NCI-H345 (cell line): ENCODE data around the gene ZFYVE21.

Source experiments
- DNase-seq: peaks from one replicate; lab custom pipeline; 2025; lab: John Stamatoyannopoulos, UW

The ZFYVE21 gene

DNA sequence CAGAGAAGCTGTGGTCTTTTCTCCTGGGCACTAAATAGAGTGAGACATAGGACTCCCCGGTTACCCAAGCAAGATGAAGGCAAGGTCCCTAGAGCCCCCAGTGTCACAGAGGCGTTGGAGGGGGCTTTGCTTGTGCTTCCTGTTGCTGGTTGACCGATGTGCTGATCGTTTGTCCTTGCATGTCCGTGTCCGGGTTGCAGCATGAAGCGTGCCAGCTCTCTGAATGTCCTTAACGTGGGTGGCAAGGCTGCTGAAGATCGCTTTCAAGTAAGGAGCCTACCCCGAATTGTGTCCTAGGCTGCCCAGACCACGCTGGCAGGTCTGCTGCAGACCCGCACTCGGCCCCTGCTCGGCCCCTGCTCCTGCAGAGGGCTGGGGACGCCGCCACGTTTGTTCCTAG is 23.5 kb upstream of the ZFYVE21 start:
- no peak for DNase-seq

DNA sequence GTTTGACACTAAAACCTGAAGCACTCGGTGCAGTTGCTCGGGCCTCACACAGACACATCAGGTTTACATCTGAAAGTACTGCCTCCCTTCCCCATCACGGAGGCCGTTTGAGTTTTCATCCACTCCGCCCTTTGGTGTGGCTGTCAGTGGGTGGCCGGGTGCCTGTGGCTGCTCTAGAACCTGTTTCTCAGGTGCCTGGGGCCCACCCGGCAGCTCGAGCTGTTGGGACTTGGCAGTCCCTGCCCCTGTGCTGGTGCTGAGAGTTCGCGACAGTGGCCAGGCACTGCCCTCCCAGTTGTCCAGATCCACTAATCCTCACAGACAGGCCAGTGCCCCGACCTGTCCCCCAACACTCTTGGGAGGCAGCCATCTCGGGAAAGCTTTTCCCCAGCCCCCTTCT is 22.7 kb upstream of the ZFYVE21 start:
- no peak for DNase-seq

DNA sequence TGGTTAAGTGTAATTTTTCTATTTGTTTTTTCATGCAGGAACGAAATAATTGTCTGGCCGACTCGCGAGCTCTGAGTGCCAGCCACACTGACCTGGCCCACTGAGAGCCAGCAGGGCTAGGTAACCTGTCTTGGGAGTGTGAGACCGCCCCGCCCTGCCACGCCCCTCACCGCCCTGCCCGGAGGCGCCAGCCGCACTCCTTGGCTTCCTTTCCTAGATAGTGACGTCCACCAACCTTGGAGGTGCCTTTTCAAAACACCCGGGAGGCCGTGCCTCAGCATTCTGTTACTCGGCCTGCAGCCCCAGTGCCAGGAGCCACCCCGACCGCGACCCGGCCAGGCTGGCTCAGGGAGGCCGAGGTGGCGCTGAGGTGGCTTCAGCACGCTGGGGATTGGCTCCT is 22.1 kb upstream of the ZFYVE21 start:
- DNase-seq, result no peak

DNA sequence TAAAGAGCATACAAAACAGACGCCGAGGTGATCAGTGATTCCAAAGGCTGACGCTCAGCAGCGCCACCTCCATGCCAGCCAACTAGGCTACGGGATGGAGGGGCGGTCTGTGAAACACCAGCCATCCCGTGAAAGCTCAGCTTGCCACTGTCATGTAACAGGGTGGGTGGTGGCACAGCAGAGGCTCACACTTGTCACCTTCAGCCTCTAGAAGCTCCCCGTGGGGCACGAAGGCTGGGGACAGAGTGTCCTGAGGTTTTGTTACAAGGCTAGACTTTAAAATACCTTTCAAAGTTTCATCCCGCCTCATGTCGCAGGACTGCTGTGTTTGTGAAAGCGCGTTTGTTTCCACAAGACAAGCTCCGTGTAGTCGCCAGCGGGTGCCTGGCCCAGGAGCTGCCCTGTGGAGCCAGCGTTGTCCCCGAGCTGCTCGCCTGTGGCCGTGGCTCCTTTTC is 21.0 kb upstream of the ZFYVE21 start:
- DNase-seq, result no peak

DNA sequence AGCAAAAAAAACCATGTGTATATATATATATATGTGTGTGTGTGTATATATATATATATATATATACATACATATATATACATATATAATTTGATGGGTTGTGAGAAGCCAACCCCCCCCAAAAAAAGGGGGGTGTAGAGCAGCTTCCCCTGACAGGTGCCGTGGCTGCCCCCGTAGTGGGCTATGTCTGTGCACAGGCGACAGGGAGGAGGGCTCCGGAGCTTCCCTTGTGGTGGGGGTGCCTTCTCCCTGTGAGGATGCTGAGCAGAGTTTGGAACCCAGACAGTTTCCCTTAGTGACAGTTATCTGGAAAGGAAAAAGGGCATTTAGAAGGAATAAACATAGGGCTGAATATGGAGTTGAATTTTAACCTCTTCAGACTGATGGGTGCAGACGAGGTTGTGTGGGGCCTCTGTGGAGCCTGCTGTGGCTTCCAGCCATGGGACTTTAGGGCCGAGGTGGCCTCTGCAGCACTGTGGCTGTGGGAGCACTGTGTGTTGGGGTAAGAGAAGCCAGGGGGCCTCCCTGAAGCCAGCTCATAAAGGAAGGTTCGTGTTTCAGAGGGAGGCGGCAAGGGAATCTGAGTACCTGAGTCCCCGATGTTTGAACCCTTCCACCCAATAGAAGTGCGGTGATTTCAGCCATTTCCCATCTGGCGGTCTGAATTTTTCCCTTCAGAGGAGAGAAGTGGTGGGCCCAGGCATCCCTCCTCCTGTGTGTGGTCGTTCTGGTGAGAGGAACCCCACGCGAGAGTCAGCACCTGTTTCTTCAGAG is 20.1 kb upstream of the ZFYVE21 start:
- no peak for DNase-seq

DNA sequence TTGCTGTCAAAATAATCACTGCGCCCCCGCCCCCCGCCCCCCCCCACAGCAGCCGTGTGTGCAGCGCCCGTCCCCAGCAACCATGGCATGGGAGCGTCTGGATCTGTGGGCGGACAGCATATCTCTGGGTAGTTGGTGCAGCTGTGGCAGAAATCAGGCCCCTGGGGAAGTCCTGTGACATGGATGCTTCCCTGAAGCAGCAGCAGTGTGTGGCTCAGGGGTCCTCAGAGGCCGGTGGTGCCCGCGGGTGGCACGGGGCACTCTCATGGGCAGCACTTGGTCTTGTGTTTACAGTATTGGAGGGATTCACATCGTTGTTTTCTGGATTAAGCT is 19.6 kb upstream of the ZFYVE21 start:
- no peak for DNase-seq

DNA sequence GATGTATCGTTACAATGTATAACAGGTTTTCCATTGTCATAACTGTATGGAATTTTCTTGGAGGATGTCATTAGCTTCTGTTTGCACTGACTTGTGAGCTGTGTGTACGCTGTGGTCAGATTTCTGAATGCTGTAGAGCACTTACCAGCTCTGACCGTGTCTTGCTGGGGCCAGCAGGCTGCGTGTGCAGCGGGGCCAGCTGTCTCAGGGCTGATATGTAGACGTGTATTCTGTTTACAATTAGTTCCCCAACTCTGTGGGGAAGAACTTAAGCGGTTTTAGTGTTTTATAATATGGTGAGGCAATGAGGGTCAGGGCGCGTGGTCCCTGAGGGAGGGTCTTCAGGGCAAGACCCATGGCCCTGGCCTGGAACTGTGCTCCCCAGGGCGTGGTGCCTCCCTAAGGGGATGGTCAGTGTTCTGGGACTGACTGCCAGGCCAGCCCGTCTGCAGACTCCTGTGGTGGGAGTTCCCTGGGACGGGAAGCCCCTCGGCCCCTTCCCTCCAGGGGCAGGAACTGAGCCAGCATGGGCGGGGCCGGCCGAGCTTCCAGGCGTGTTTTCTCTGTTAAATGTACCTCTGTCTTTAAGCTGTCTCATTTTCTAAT is 19.0 kb upstream of the ZFYVE21 start:
- no peak for DNase-seq

DNA sequence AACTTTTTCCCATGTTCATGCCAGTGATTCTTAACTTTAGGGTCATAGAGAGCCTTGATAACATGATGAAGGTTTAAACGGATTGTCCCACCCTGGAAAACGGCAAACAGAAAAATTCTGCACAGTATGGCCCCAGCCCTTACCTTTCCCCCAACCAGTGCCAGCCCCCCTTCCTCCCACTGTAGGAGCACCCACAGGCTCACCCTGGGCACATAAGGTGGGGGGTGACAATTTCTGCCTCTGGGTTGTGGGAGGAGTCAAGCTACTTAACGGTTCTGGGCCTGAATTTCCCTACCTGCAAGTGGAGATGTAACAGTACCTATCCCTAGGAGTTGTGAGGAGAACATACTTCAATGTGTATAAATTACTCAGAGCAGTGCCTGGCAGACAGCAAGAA is 18.4 kb upstream of the ZFYVE21 start:
- no peak for DNase-seq

DNA sequence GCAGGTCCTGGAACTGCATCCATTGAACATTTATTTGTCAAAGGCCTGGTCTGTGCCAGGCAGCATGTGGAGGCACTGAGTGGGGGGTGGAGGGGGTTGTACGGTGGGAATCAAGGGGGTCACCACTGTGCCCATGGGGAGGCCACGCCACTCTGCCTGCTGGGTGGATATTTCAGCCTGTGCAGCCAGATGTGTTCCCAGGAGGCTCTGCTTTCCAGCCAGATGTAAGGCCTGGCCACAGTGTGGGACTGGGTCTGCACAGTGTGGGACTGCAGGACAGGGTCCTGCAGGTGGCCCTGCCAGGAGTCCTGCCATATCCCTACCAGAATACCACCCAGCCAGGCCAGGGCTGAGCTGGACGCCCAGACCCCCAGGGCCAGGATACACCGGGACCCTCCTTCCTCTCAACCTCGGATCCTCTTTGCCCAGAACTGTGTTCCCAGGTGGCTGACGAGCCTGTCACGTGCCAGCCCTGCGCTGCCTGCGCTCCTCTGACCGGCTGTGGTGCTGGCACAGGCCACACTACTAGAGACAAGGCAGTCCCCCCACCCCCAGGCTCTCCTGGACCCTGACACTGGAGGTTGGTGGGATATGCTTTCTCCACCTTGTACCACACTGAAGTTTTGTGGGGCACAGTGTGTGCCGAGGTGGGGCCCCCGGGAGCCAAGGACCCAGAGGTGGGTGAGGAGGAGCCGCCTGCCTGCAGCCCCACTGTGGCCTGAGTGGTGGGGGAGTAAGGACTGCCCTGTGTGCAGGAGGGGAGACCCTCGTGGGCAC is 17.8 kb upstream of the ZFYVE21 start:
- no peak for DNase-seq

DNA sequence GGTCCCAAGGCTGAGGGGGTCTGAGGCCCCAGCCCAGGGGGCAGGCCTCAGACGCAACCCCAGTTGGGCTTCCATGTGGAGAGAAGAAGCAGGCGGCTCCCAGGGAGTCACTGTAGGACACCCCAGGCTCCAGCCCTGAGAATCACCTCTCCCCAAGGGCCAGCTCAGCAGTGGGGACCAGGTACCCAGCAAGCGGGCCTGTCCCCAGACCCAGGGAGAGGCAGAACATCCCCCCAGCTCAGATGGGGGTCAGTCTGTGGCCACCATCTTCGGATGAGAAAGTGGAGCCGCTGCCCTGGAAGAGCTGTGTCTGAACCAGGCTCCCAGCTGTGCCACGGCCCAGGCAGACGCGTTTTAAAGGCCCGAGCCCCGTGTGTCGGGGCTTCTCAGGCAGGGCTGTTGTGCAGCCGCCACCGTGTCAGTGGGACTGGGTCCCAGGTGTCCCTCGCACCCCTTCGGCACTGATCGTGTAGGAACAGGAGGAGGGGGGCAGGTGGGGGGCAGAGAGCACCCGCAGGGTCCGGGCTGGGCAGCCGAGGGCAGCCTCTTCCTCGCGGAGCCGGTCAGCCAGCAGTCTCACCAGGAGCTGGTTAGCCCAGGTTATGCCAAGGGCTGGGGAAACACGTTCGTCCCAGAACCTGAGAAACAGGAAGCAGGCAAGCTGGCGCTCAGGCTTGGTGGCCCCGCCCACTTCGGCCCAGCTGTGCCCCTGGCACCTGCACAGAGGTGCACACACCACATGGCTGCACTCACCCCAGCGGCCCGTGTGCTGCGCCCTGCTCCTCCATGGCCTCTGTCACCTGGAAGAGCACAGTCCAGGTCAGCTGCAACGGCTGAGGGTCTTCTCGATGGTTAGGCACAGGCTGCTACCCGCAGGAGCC is 17.0 kb upstream of the ZFYVE21 start:
- DNase-seq, result peak; percentile 11

DNA sequence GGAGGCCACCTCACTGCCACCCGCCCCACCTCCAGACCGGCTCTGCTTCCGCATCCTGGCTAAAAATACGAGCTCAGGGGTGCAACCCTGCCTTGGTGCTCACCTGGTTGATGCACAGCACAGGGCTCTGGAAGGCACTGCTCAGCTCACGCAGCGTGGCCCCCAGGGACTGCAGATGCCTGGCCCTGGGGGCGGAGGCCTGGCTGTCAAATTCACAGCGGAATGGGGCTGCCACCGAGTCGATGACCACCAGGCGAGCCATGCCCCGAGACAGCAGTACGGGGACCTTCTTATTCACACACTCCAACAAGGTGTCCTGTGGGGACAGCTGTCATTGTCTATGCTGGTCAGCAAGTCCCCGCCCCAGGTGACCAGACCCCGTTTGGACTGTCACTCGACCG is 16.3 kb upstream of the ZFYVE21 start:
- DNase-seq, result no peak

DNA sequence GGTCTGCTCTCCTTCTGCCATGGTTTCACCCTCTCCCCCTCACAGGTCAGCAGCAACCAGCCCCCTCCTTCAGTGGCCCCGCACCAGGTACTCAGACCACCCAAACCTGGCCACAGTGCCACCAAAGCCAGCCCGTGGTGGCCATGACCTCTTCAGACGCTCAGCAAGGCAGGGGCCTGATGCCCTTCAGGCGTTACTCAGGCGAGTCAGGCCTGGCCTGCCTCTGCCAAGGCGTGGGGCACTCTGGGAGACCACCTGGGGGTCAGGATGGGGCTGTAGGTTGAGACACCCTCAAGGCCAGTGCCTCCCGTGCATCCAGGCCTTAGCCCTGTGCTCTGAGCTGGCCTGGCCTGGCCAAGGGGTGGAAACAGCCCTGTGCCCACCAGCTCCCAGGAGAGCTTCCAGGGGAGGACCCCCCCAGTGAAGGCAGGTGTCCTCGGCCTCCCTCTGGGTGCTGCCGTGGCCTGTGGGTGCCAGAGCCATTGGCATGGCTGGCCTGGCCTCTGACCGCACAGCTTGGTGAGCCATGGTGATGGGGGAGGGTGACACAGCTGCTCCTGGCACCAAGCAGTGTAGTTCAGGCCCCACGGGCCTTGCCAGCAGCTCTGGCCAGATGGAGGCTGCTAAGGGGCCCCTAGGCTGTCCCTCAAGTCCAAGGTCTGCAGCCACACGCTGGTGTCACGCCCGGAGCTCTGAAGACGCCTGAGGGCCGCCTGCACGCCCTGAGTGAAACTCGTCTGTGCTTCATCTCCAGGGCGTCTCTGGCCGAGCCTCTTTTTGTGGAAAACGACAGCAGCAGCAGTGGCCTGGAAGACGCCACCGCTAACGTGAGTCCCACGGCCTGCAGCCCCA is 15.5 kb upstream of the ZFYVE21 start:
- no peak for DNase-seq

DNA sequence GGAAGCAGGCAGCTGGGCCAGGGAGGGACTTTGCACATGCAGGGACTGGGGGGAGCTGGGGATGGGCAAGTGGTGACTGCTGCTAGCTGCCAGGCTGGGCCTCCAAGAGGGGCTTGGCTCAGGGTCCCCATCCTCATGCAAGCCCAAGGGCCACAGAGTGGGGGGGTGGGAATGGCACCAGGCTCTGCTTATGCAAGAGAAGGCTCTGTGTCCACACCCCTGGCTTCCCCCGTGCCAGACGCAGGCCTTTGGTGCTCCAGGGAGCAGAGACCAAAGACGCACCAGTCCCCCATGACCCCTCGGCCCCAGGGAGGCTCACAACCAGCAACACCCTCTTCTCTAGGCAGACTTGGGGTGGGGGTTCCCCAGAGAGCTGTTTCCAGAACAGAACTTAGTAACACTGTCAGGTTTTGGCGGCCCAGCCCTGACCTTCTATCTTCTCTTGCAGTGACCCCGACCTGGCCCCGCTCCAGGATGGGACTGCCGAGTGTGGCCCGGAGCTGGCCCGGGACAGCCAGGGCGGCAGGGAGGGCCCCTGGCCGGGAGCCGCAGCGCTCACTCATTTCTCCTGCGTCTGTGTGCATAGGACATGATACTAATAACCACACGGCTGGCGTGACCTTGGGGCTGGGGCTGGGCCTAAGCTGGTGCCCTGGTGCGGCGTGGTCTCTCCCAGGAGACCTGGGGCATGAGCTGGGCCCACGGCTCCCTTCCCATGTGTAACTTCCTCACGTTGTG is 14.7 kb upstream of the ZFYVE21 start:
- DNase-seq, result no peak

DNA sequence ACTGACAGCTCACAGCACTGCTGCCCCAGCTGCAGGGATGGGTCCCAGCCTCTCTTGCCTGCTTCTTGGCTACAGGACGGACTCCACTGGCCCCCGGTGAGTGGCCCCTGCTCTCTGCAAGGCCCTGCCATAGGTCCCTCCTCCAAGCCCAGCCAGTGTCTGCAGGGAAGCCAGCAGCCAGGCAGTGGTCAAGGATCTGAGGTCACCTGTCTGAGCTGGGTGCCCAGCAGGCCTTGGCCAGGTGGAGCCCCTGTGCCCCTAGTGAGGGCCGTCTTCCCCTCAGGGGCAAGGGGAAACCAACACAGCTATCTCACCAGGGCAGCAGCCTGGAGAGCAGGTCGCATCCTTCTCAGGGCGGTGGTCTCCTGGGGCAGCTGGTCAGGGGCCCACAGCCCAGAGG is 13.5 kb upstream of the ZFYVE21 start:
- no peak for DNase-seq

DNA sequence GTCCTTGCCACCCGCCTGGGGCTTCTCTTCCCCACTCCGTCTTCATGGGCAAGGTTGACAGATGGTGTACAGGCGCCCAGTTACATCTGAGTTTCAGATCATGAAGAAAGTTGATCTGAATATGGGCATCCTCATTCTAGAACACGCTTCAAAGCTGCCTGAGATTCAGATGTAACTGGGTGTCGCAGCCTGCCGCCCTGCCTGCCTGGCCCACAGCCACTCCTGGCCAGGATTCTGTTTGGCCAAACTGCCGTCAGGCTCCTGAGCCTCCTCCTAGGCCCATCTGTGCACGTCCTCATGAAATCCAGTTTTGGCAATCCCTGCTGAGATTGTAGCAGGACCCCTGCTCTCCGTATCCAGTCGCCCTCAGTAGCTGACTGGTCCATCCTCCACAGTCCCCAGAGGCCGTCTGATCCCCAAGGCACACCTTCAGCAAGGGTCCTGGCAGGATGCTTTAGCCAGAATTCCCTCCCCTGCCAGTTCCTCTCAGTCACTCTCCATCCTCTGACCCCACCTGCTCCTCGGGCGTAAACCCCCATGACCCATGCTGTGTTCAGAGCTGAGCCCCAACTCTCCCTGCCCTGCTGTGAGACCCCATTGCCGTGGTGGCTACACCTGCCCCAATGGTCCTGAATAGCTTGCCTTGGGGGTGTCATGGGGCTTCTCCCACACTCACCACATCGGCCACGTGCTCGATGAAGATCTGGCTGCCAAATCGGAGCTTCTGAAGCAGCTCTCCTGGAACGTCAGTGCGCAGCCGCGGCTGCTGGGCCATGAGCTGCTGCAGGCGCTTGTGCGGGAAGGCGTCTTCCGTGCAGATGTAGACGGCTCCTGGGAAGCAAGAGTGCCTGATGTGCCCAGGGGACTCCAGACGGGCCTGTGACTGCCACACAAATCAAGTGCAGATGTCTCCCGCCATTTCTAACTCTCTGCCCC is 12.8 kb upstream of the ZFYVE21 start:
- DNase-seq, result no peak

DNA sequence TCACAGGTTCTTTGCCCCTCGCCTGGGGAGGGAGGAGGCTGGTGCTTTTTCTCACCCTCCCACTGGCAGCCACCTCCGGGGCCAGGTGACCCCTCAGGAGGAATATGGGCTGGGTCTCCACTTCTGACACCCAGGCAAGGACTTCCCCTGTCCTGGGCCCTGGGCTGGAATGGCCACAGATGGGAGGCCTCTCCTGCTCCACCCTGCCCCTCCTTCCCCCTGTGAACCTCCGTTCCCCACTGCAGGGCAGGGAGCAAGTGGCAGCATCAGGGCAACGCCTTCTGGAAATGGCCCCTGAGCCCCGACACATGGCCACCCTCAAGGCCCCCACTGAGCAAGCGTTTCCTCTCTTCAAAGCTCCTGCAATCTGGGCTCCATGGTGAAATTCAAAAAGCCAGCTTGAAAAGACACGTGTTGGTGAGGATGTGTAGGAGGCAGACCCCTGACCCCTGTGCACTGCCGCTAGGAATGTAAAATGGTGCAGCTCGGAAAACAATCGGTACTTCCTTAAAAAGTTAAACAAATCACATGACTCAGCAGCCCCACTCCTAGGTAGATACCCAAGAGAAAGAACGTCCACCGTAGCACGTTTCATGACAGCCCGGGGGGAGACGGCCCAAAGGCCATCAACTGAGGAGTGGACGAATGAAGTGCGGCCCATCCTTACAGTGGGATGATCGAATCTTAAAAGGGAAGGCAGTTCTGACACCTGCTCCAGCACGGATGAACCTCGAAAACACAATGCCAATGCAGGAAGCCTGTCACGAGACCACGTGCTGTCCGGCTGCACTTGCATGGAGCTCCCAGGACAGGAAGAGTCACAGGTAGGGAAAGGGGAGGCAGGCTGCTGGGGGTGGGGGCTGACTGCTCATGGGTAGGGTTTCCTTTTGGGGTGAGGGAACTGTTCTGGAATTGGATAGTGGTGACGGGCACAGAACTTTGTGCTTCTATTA is 11.9 kb upstream of the ZFYVE21 start:
- DNase-seq, result no peak

DNA sequence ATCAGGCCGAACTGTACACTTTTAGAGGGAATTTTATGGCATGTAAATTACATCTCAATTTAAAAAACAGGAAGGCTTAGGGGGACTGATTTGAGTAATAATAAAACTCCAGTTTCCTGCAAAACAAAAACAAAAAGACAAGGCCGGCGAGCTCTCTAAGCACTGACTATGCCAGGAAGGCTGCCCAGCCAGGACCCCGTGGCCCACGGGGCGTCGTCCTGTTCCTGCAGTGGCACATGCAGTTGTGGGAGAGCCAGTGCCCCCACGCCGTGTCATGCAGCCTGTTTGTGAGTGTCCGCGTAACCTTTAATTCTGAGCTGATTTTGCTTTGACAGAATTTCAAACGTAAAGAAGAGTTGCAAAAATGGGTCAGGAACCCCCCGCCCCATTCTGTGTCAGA is 10.9 kb upstream of the ZFYVE21 start:
- DNase-seq, result no peak

DNA sequence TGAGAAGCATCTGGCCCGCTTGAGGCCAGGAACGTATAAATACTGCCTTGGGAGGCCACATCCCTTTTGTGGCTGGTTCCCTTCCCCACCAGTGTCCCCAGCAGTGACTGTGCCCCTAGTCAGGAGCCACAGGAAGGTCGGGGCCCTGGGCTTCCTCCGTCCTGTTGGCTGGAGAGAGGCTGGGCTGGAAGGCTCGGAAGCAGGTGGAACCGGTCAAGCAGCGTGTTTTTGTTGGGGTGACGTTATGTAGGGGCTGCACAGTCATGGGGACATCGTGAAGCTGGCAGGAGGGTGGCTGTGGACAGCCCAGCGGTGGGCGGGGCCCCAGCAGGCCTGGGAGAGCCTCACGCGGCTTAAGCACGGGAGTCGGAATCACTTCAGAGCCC is 10.5 kb upstream of the ZFYVE21 start:
- DNase-seq, result no peak
